ENCODE measurements around the gene ZNF628.

Gene ZNF628

GRCh38 chr19:55476100-55476775 is at the start of gene ZNF628 (continued):
- TF ChIP-seq SALL2 (tag by site-specific recombination; IDR thresholded peaks at IDR 0.05; ENCODE audit: borderline replicate concordance) = no peak
- TF ChIP-seq ZNF426 (tag by site-specific recombination; IDR thresholded peaks at IDR 0.05) = no peak
- TF ChIP-seq ZNF341 (tag by site-specific recombination; IDR thresholded peaks at IDR 0.05; ENCODE audit: low read depth) = 0 out of 2 replicates have a peak, but pooled peaks have one; percentile 27
- TF ChIP-seq, protein P1, sequence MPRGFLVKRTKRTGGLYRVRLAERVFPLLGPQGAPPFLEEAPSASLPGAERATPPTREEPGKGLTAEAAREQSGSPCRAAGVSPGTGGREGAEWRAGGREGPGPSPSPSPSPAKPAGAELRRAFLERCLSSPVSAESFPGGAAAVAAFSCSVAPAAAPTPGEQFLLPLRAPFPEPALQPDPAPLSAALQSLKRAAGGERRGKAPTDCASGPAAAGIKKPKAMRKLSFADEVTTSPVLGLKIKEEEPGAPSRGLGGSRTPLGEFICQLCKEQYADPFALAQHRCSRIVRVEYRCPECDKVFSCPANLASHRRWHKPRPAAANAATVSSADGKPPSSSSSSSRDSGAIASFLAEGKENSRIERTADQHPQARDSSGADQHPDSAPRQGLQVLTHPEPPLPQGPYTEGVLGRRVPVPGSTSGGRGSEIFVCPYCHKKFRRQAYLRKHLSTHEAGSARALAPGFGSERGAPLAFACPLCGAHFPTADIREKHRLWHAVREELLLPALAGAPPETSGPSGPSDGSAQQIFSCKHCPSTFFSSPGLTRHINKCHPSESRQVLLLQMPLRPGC (tag by site-specific recombination; IDR thresholded peaks at IDR 0.05) = 0 out of 2 replicates have a peak, but pooled peaks have one; percentile 25
- TF ChIP-seq GLIS2 (tag by site-specific recombination; IDR thresholded peaks at IDR 0.05) = 0 out of 2 replicates have a peak, but pooled peaks have one; percentile 65
- no peak for TF ChIP-seq ZNF530 (tag by site-specific recombination; IDR thresholded peaks at IDR 0.05; ENCODE audit: low read depth)
- no peak for TF ChIP-seq ZNF133 (tag by site-specific recombination; IDR thresholded peaks at IDR 0.05)
- TF ChIP-seq BCL11A (tag by site-specific recombination; IDR thresholded peaks at IDR 0.05; ENCODE audit: low read depth) = no peak
- TF ChIP-seq ZNF639 (tag by site-specific recombination; IDR thresholded peaks at IDR 0.05) = no peak
- TF ChIP-seq KLF7 (tag by site-specific recombination; IDR thresholded peaks at IDR 0.05; ENCODE audit: borderline replicate concordance) = peak; percentile 77; the same call in 1 of the 2 replicates
- TF ChIP-seq ZNF670 (tag by site-specific recombination; IDR thresholded peaks at IDR 0.05; ENCODE audit: low read depth) = no peak
- TF ChIP-seq ZSCAN18 (tag by site-specific recombination; IDR thresholded peaks at IDR 0.05) = no peak
- no peak; the same call in 1 of the 2 replicates for TF ChIP-seq ZNF394 (tag by site-specific recombination; IDR thresholded peaks at IDR 0.05; ENCODE audit: borderline replicate concordance)
- no peak for TF ChIP-seq ZNF114 (tag by site-specific recombination; IDR thresholded peaks at IDR 0.05)
- TF ChIP-seq ZNF416 (tag by site-specific recombination; IDR thresholded peaks at IDR 0.05) = no peak
- no peak for TF ChIP-seq ZNF311 (tag by site-specific recombination; IDR thresholded peaks at IDR 0.05; ENCODE audit: borderline replicate concordance)
- TF ChIP-seq, protein P2, sequence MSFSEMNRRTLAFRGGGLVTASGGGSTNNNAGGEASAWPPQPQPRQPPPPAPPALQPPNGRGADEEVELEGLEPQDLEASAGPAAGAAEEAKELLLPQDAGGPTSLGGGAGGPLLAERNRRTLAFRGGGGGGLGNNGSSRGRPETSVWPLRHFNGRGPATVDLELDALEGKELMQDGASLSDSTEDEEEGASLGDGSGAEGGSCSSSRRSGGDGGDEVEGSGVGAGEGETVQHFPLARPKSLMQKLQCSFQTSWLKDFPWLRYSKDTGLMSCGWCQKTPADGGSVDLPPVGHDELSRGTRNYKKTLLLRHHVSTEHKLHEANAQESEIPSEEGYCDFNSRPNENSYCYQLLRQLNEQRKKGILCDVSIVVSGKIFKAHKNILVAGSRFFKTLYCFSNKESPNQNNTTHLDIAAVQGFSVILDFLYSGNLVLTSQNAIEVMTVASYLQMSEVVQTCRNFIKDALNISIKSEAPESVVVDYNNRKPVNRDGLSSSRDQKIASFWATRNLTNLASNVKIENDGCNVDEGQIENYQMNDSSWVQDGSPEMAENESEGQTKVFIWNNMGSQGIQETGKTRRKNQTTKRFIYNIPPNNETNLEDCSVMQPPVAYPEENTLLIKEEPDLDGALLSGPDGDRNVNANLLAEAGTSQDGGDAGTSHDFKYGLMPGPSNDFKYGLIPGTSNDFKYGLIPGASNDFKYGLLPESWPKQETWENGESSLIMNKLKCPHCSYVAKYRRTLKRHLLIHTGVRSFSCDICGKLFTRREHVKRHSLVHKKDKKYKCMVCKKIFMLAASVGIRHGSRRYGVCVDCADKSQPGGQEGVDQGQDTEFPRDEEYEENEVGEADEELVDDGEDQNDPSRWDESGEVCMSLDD (tag by site-specific recombination; IDR thresholded peaks at IDR 0.05) = peak; percentile 94
- TF ChIP-seq ZNF324 (tag by site-specific recombination; IDR thresholded peaks at IDR 0.05) = peak; percentile 87
- no peak for TF ChIP-seq ZSCAN16 (tag by site-specific recombination; IDR thresholded peaks at IDR 0.05)
- no peak for TF ChIP-seq ZBTB48 (tag by site-specific recombination; IDR thresholded peaks at IDR 0.05)
- TF ChIP-seq KLF10 (tag by site-specific recombination; IDR thresholded peaks at IDR 0.05) = peak; percentile 63; the same call in 1 of the 2 replicates
- TF ChIP-seq RBAK (tag by site-specific recombination; IDR thresholded peaks at IDR 0.05) = no peak
- no peak for TF ChIP-seq ZNF658 (tag by site-specific recombination; IDR thresholded peaks at IDR 0.05)
- no peak for TF ChIP-seq ZNF184 (tag by site-specific recombination; IDR thresholded peaks at IDR 0.05)
- TF ChIP-seq, protein P3, sequence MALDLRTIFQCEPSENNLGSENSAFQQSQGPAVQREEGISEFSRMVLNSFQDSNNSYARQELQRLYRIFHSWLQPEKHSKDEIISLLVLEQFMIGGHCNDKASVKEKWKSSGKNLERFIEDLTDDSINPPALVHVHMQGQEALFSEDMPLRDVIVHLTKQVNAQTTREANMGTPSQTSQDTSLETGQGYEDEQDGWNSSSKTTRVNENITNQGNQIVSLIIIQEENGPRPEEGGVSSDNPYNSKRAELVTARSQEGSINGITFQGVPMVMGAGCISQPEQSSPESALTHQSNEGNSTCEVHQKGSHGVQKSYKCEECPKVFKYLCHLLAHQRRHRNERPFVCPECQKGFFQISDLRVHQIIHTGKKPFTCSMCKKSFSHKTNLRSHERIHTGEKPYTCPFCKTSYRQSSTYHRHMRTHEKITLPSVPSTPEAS (tag by site-specific recombination; IDR thresholded peaks at IDR 0.05) = peak; percentile 81
- TF ChIP-seq SCRT1 (tag by site-specific recombination; IDR thresholded peaks at IDR 0.05; ENCODE audit: borderline replicate concordance) = no peak
- peak; percentile 48 for TF ChIP-seq ZIC2 (tag by site-specific recombination; IDR thresholded peaks at IDR 0.05)
- TF ChIP-seq, protein P4, sequence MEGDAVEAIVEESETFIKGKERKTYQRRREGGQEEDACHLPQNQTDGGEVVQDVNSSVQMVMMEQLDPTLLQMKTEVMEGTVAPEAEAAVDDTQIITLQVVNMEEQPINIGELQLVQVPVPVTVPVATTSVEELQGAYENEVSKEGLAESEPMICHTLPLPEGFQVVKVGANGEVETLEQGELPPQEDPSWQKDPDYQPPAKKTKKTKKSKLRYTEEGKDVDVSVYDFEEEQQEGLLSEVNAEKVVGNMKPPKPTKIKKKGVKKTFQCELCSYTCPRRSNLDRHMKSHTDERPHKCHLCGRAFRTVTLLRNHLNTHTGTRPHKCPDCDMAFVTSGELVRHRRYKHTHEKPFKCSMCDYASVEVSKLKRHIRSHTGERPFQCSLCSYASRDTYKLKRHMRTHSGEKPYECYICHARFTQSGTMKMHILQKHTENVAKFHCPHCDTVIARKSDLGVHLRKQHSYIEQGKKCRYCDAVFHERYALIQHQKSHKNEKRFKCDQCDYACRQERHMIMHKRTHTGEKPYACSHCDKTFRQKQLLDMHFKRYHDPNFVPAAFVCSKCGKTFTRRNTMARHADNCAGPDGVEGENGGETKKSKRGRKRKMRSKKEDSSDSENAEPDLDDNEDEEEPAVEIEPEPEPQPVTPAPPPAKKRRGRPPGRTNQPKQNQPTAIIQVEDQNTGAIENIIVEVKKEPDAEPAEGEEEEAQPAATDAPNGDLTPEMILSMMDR (tag by site-specific recombination; IDR thresholded peaks at IDR 0.05) = no peak
- TF ChIP-seq ZNF366 (tag by site-specific recombination; conservative IDR thresholded peaks at IDR 0.05) = no peak
- no peak for TF ChIP-seq ZNF549 (tag by site-specific recombination; IDR thresholded peaks at IDR 0.05)

Measured in HEK293 (cell line).